ENCODE results near the gene CST4. TPM values are rescaled to one million over a fixed set of nuclear protein-coding genes. Genes with fewer than 3 reads are reported as not detected.

The CST4 gene
- polyA plus RNA-seq, 1 of the 3 experiments (the other 2 are of a cell fraction), result not detected

- no peak overlapping the region for H3K4me2 ChIP-seq
- H3K36me3 ChIP-seq (replicated peaks in 1 of 2; ENCODE audit: control insufficient read depth in 1 of 2, insufficient read depth in 2 of 2, low read length in 1 of 2), result no peaks in the 10 kb centered on the region
- no peaks in the 10 kb centered on the region for H3F3A ChIP-seq (replicated peaks; ENCODE audit: insufficient read depth)
- H3K9me3 ChIP-seq, result no peaks in the 10 kb centered on the region
- no peak overlapping the region for H3K27ac ChIP-seq (ENCODE audit: low read depth in 2 of 2, low read length in 1 of 2)
- H3K9me2 ChIP-seq, result no peaks in the 10 kb centered on the region
- CTCF ChIA-PET, result no interaction called here
- H3K79me2 ChIP-seq (ENCODE audit: insufficient read depth), result no peaks in the 10 kb centered on the region
- H3K4me3 ChIP-seq (ENCODE audit: low read depth in 2 of 2, low read length in 1 of 2), result no peak overlapping the region
- no peak overlapping the region for H3K9ac ChIP-seq
- H3K4me1 ChIP-seq (ENCODE audit: control insufficient read depth in 1 of 2, insufficient read depth in 2 of 2, low read depth in 1 of 2, low read length in 1 of 2), result no peaks in the 10 kb centered on the region
- POLR2A ChIA-PET, result no interaction called here
- no peak for DNase-seq
- TF ChIP-seq IRF3 (IDR thresholded peaks at IDR 0.05; ENCODE audit: low read depth, low read length), result no peak
- TF ChIP-seq TAF1 (IDR thresholded peaks at IDR 0.05; ENCODE audit: borderline replicate concordance, low read depth, low read length), result no peak
- TF ChIP-seq JUND (IDR thresholded peaks at IDR 0.05), result no peak
- no peak for TF ChIP-seq USF2 (IDR thresholded peaks at IDR 0.05; ENCODE audit: borderline replicate concordance, low read depth, low read length)
- TF ChIP-seq MXI1 (IDR thresholded peaks at IDR 0.05; ENCODE audit: low read depth, low read length), result no peak
- TF ChIP-seq TEAD4 (IDR thresholded peaks at IDR 0.05; ENCODE audit: borderline replicate concordance, insufficient read depth), result no peak
- TF ChIP-seq POLR2AphosphoS5 (IDR thresholded peaks at IDR 0.05; ENCODE audit: low read depth, low read length), result no peak
- TF ChIP-seq, protein P1, sequence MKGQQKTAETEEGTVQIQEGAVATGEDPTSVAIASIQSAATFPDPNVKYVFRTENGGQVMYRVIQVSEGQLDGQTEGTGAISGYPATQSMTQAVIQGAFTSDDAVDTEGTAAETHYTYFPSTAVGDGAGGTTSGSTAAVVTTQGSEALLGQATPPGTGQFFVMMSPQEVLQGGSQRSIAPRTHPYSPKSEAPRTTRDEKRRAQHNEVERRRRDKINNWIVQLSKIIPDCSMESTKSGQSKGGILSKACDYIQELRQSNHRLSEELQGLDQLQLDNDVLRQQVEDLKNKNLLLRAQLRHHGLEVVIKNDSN (IDR thresholded peaks at IDR 0.05; ENCODE audit: borderline replicate concordance, low read depth), result no peak
- no peak for TF ChIP-seq SMC3 (IDR thresholded peaks at IDR 0.05; ENCODE audit: low read depth, low read length)
- no peak for TF ChIP-seq GABPA (IDR thresholded peaks at IDR 0.05; ENCODE audit: low read depth)
- no peak for TF ChIP-seq CTCF (IDR thresholded peaks at IDR 0.05)
- no peak for TF ChIP-seq NRF1 (IDR thresholded peaks at IDR 0.05; ENCODE audit: low read depth, low read length)
- no peak for TF ChIP-seq SIN3A (IDR thresholded peaks at IDR 0.05; ENCODE audit: borderline replicate concordance, low read depth, low read length)
- TF ChIP-seq CHD2 (IDR thresholded peaks at IDR 0.05; ENCODE audit: low read length, partially characterized antibody), result no peak
- no peak for TF ChIP-seq ZBTB33 (IDR thresholded peaks at IDR 0.05; ENCODE audit: borderline replicate concordance, low read depth)
- no peak for TF ChIP-seq FOXJ3 (CRISPR knock-in tag; IDR thresholded peaks at IDR 0.05)
- no peak for TF ChIP-seq FOSL2 (IDR thresholded peaks at IDR 0.05; ENCODE audit: borderline replicate concordance, low read depth)
- no peak for TF ChIP-seq RCOR1 (IDR thresholded peaks at IDR 0.05; ENCODE audit: low read length)
- no peak overlapping the region for H2AFZ ChIP-seq (ENCODE audit: low read depth)
- 7% methylated on average over 2 of the region's 2 CpGs for WGBS (ENCODE audit: low lambda C conversion rate)
- H4K20me1 ChIP-seq (ENCODE audit: insufficient read depth), result no peaks in the 10 kb centered on the region
- no peaks in the 10 kb centered on the region for H3K27me3 ChIP-seq (ENCODE audit: insufficient read depth)
These were observed 37.7 kb downstream of the CST4 start for GRCh38 chr20:23651117-23651516.

Data from SK-N-SH (cell line).